Uterus (tissue), 2 donors: ENCODE measurements around the gene CXCR6.

ENCODE experiments used
- POLR2A ChIP-seq, 2 donors: fragments of 450-650 bp; IDR thresholded peaks; one replicate each; pipeline ENCODE4 v1.6.1; 2016; ENCODE audit warnings: antibody characterized with exemption in 2 of 2, mild to moderate bottlenecking in 1 of 2, moderate library complexity in 1 of 2
- TF ChIP-seq, protein P1 (sequence below), 4 experiments: fragments of 200-600 bp in 2 of 4; fragments of 450-650 bp in 2 of 4; sonication (generic) in 2 of 4; IDR thresholded peaks; one replicate each; pipeline ENCODE4 v1.5.1; 2016 to 2019; ENCODE audit warnings: antibody characterized with exemption in 4 of 4, mild to moderate bottlenecking in 2 of 4, moderate library complexity in 1 of 4

DNA sequence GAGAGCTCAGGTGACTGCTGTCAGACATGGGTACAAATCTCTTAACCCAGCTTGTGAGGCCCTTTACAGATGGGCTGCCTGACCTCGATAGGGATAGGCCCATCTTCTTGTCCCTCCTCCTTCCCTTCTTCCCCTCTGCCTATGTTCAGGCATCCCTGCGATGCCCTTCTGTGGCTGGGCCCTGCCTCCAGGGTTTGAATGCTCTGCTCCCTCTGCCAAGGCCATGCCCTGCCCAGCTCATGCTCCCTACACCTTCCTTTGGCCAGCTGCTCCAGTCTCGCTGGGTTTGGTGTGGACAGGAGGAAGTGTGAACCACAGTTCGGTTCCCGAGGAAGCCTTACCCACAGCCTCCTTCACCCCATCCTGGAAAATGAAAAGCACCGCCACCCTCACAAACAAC lies 48.1 kb downstream of the CXCR6 start:
- TF ChIP-seq, protein P1, sequence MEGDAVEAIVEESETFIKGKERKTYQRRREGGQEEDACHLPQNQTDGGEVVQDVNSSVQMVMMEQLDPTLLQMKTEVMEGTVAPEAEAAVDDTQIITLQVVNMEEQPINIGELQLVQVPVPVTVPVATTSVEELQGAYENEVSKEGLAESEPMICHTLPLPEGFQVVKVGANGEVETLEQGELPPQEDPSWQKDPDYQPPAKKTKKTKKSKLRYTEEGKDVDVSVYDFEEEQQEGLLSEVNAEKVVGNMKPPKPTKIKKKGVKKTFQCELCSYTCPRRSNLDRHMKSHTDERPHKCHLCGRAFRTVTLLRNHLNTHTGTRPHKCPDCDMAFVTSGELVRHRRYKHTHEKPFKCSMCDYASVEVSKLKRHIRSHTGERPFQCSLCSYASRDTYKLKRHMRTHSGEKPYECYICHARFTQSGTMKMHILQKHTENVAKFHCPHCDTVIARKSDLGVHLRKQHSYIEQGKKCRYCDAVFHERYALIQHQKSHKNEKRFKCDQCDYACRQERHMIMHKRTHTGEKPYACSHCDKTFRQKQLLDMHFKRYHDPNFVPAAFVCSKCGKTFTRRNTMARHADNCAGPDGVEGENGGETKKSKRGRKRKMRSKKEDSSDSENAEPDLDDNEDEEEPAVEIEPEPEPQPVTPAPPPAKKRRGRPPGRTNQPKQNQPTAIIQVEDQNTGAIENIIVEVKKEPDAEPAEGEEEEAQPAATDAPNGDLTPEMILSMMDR (IDR thresholded peaks at IDR 0.05) = no peak
- no peak for TF ChIP-seq POLR2A (IDR thresholded peaks at IDR 0.05)
